GM21367 (cell line): ENCODE measurements around the gene GNG7.
"Not testable (repeated sequence)": the region's sequence is repeated elsewhere in the genome, so short reads cannot be mapped to it uniquely, and the experiment has no call there.

ENCODE experiments used
- ATAC-seq: cut with Tn5 transposase; IDR thresholded peaks from one replicate; pipeline ENCODE4 v1.9.1; 2021; ENCODE audit not compliant: unreplicated experiment

Gene GNG7

GRCh38 chr19:2542341-2543069 lies 160.0 kb downstream of the GNG7 start:
- no peak for ATAC-seq

GRCh38 chr19:2540646-2541454 lies 161.6 kb downstream of the GNG7 start:
- ATAC-seq, result no peak

GRCh38 chr19:2540251-2540645 lies 162.2 kb downstream of the GNG7 start:
- ATAC-seq, result no peak

- ATAC-seq, result no peak
Observed at GRCh38 chr19:2538096-2538757, 164.3 kb downstream of the GNG7 start.

- not testable (repeated sequence) for ATAC-seq
Observed at GRCh38 chr19:2537584-2537983, 164.9 kb downstream of the GNG7 start.

- no peak for ATAC-seq
Observed at GRCh38 chr19:2536461-2536860, 166.0 kb downstream of the GNG7 start.

GRCh38 chr19:2534423-2535013 lies 168.0 kb downstream of the GNG7 start:
- no peak for ATAC-seq

GRCh38 chr19:2533686-2534422 lies 168.6 kb downstream of the GNG7 start:
- ATAC-seq, result no peak

- no peak for ATAC-seq
Observed at GRCh38 chr19:2533072-2533425, 169.4 kb downstream of the GNG7 start.

GRCh38 chr19:2532252-2533071 lies 170.0 kb downstream of the GNG7 start:
- ATAC-seq, result no peak

- not testable (repeated sequence) for ATAC-seq
Observed at GRCh38 chr19:2529942-2530341, 172.6 kb downstream of the GNG7 start.

- ATAC-seq, result no peak
Observed at GRCh38 chr19:2529473-2529918, 173.0 kb downstream of the GNG7 start.

- no peak for ATAC-seq
Observed at GRCh38 chr19:2528675-2529101, 173.8 kb downstream of the GNG7 start.

- ATAC-seq, result no peak
Observed at GRCh38 chr19:2527686-2528085, 174.8 kb downstream of the GNG7 start.

GRCh38 chr19:2527171-2527570 lies 175.3 kb downstream of the GNG7 start:
- ATAC-seq, result no peak

- ATAC-seq, result no peak
Observed at GRCh38 chr19:2524840-2525723, 177.4 kb downstream of the GNG7 start.

GRCh38 chr19:2524361-2524839 lies 178.1 kb downstream of the GNG7 start:
- ATAC-seq, result no peak

- ATAC-seq, result no peak
Observed at GRCh38 chr19:2523630-2524311, 178.7 kb downstream of the GNG7 start.
